Measurements from ENCODE around the gene SYNJ2. TPM values are rescaled to one million over a fixed set of nuclear protein-coding genes. Genes with fewer than 3 reads are reported as not detected.
A peak's percentile ranks its signal among the peaks of the same experiment; 100 is the strongest.

The SYNJ2 gene
- total RNA-seq, 1 donor from 2014 or later, result 4.5 TPM

GRCh38 chr6:158056355-158056754 is 74.7 kb downstream of the SYNJ2 start:
- Histone ChIP-seq H3K4me1 (peaks cover 17% of the 10 kb centered on the region), H3K4me3 (no peak overlapping the region), H3K27me3 (ENCODE audit: low read depth) (no peaks in the 10 kb centered on the region), H3K27ac (no peak overlapping the region), H3K9me3 (no peaks in the 10 kb centered on the region), H3K36me3 (no peaks in the 10 kb centered on the region)
- DNase-seq, result no peak
- intact Hi-C loops (cut with DNase I), result no loop called here
- ATAC-seq, result no peak
- no peak for TF ChIP-seq CTCF (IDR thresholded peaks at IDR 0.05)

GRCh38 chr6:158056804-158057203 is 75.1 kb downstream of the SYNJ2 start:
- Histone ChIP-seq H3K4me1 (peaks cover 17% of the 10 kb centered on the region), H3K27ac (no peak overlapping the region), H3K27me3 (ENCODE audit: low read depth) (no peaks in the 10 kb centered on the region), H3K9me3 (no peaks in the 10 kb centered on the region), H3K4me3 (no peak overlapping the region), H3K36me3 (no peaks in the 10 kb centered on the region)
- intact Hi-C loops (cut with DNase I), result no loop called here
- ATAC-seq (no peak), DNase-seq (no peak)
- no peak for TF ChIP-seq CTCF (IDR thresholded peaks at IDR 0.05)

- Histone ChIP-seq H3K9me3 (no peaks in the 10 kb centered on the region), H3K27me3 (ENCODE audit: low read depth) (no peaks in the 10 kb centered on the region), H3K4me1 (peaks cover 17% of the 10 kb centered on the region), H3K36me3 (no peaks in the 10 kb centered on the region), H3K4me3 (no peak overlapping the region), H3K27ac (no peak overlapping the region)
- DNase-seq (no peak), ATAC-seq (peak; percentile 4 to 21)
- TF ChIP-seq CTCF (IDR thresholded peaks at IDR 0.05), result no peak
- intact Hi-C loops (cut with DNase I), result no loop called here
These were observed 75.7 kb downstream of the SYNJ2 start for GRCh38 chr6:158057213-158057987.

GRCh38 chr6:158058171-158058651 is 76.5 kb downstream of the SYNJ2 start:
- Histone ChIP-seq H3K27me3 (ENCODE audit: low read depth) (no peaks in the 10 kb centered on the region), H3K9me3 (no peaks in the 10 kb centered on the region), H3K4me3 (no peak overlapping the region), H3K36me3 (no peaks in the 10 kb centered on the region), H3K27ac (no peak overlapping the region), H3K4me1 (peaks cover 17% of the 10 kb centered on the region)
- intact Hi-C loops (cut with DNase I), result no loop called here
- TF ChIP-seq CTCF (IDR thresholded peaks at IDR 0.05), result no peak
- DNase-seq (no peak), ATAC-seq (no peak)

- Histone ChIP-seq H3K36me3 (no peaks in the 10 kb centered on the region), H3K27me3 (ENCODE audit: low read depth) (no peaks in the 10 kb centered on the region), H3K4me1 (peaks cover 17% of the 10 kb centered on the region), H3K9me3 (no peaks in the 10 kb centered on the region), H3K4me3 (no peak overlapping the region), H3K27ac (no peak overlapping the region)
- ATAC-seq (no peak), DNase-seq (no peak)
- intact Hi-C loops (cut with DNase I), result no loop called here
- no peak for TF ChIP-seq CTCF (IDR thresholded peaks at IDR 0.05)
These were observed 77.4 kb downstream of the SYNJ2 start for GRCh38 chr6:158059108-158059507.
